ENCODE data around the gene KANK4.
A peak's percentile ranks its signal among the peaks of the same experiment; 100 is the strongest.

The KANK4 gene

DNA sequence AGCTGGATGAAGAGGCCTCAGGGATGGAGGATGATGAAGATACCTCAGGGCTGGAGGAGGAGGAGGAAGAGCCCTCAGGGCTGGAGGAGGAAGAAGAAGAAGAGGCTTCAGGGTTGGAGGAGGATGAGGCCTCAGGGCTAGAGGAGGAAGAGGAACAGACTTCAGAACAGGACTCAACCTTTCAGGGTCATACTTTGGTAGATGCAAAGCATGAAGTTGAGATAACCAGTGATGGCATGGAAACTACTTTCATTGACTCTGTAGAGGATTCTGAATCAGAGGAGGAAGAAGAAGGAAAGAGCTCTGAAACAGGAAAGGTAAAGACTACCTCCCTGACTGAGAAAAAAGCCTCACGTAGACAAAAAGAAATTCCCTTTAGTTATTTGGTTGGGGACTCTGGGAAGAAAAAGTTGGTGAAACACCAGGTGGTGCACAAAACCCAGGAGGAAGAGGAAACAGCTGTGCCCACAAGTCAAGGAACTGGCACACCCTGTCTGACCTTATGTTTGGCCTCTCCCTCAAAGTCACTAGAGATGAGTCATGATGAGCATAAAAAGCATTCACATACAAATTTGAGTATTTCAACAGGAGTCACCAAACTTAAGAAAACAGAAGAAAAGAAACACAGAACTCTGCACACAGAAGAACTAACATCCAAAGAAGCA, 109.2 kb downstream of the KANK4 start:
- H3K27ac ChIP-seq (ENCODE audit: low read length): no peak overlapping the region
- no peaks in the 10 kb centered on the region for H3K9me3 ChIP-seq (ENCODE audit: control insufficient read depth, insufficient read depth, low read length)
- H3K27me3 ChIP-seq (ENCODE audit: control insufficient read depth, insufficient read depth, low read length): no peaks in the 10 kb centered on the region
- peaks cover 41% of the 10 kb centered on the region; the same call in 1 of the 2 replicates for H3K36me3 ChIP-seq (ENCODE audit: control insufficient read depth, insufficient read depth, low read length)
- WGBS (ENCODE audit: insufficient coverage, insufficient read length): no CpG with 5 or more reads among the region's 1 CpG
- H3K4me1 ChIP-seq (ENCODE audit: control insufficient read depth, insufficient read depth, low read length): peaks cover 1% of the 10 kb centered on the region; the same call in 1 of the 2 replicates
- no peak overlapping the region for H3K4me3 ChIP-seq (ENCODE audit: low read length)
- no peak for DNase-seq (ENCODE audit: low read depth, low spot score)

GRCh38 chr1:62208970-62209369, 110.3 kb downstream of the KANK4 start:
- H3K4me3 ChIP-seq (ENCODE audit: low read length): no peak overlapping the region
- H3K36me3 ChIP-seq (ENCODE audit: control insufficient read depth, insufficient read depth, low read length): peaks cover 47% of the 10 kb centered on the region; the same call in 1 of the 2 replicates
- H3K9me3 ChIP-seq (ENCODE audit: control insufficient read depth, insufficient read depth, low read length): no peaks in the 10 kb centered on the region
- WGBS (ENCODE audit: insufficient coverage, insufficient read length): no CpG with 5 or more reads among the region's 1 CpG
- DNase-seq (ENCODE audit: low read depth, low spot score): no peak
- no peaks in the 10 kb centered on the region for H3K27me3 ChIP-seq (ENCODE audit: control insufficient read depth, insufficient read depth, low read length)
- H3K27ac ChIP-seq (ENCODE audit: low read length): no peak overlapping the region
- H3K4me1 ChIP-seq (ENCODE audit: control insufficient read depth, insufficient read depth, low read length): peaks cover 1% of the 10 kb centered on the region; the same call in 1 of the 2 replicates

DNA sequence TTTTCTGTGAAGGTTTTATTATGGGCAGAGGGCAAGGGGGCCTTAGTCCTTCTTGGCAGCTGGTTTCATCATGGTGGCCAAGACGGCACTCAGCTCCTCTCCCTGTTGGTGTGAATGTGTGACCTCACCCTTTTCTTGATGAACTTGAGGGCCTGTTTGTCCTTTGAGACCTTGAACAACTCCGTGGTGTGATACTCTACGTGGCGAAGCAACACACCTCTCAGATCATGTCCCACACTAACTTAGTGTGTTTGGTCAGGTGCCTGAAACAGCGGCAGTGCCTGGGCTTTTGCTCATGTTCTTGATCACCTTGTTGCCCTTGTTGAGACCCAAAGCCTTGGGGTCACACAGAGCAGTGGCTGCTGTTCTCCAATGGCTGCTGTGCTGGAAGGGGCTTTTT, 111.1 kb downstream of the KANK4 start:
- Histone ChIP-seq H3K9me3 (ENCODE audit: control insufficient read depth, insufficient read depth, low read length) (no peaks in the 10 kb centered on the region), H3K27ac (ENCODE audit: low read length) (no peak overlapping the region), H3K4me1 (ENCODE audit: control insufficient read depth, insufficient read depth, low read length) (peaks cover 1% of the 10 kb centered on the region; the same call in 1 of the 2 replicates), H3K4me3 (ENCODE audit: low read length) (no peak overlapping the region), H3K36me3 (ENCODE audit: control insufficient read depth, insufficient read depth, low read length) (peaks cover 54% of the 10 kb centered on the region; the same call in 1 of the 2 replicates), H3K27me3 (ENCODE audit: control insufficient read depth, insufficient read depth, low read length) (no peaks in the 10 kb centered on the region)
- WGBS (ENCODE audit: insufficient coverage, insufficient read length): no CpG with 5 or more reads among the region's 5 CpGs
- no peak for DNase-seq (ENCODE audit: low read depth, low spot score)

- H3K4me3 ChIP-seq (ENCODE audit: low read length): no peak overlapping the region
- H3K4me1 ChIP-seq (ENCODE audit: control insufficient read depth, insufficient read depth, low read length): peaks cover 3% of the 10 kb centered on the region; the same call in 1 of the 2 replicates
- no peak for DNase-seq (ENCODE audit: low read depth, low spot score)
- WGBS (ENCODE audit: insufficient coverage, insufficient read length): 100% methylated on average over 1 of the region's 2 CpGs
- no peaks in the 10 kb centered on the region for H3K9me3 ChIP-seq (ENCODE audit: control insufficient read depth, insufficient read depth, low read length)
- H3K27ac ChIP-seq (ENCODE audit: low read length): no peak overlapping the region
- no peaks in the 10 kb centered on the region for H3K27me3 ChIP-seq (ENCODE audit: control insufficient read depth, insufficient read depth, low read length)
- peaks cover 57% of the 10 kb centered on the region for H3K36me3 ChIP-seq (ENCODE audit: control insufficient read depth, insufficient read depth, low read length)
These were observed 112.0 kb downstream of the KANK4 start for GRCh38 chr1:62207187-62207586.

GRCh38 chr1:62198781-62199125, 120.5 kb downstream of the KANK4 start:
- WGBS (ENCODE audit: insufficient coverage, insufficient read length): no CpG with 5 or more reads among the region's 3 CpGs
- H3K4me1 ChIP-seq (ENCODE audit: control insufficient read depth, insufficient read depth, low read length): peaks cover 3% of the 10 kb centered on the region; the same call in 1 of the 2 replicates
- H3K36me3 ChIP-seq (ENCODE audit: control insufficient read depth, insufficient read depth, low read length): peaks cover 17% of the 10 kb centered on the region
- no peaks in the 10 kb centered on the region for H3K27me3 ChIP-seq (ENCODE audit: control insufficient read depth, insufficient read depth, low read length)
- no peaks in the 10 kb centered on the region for H3K9me3 ChIP-seq (ENCODE audit: control insufficient read depth, insufficient read depth, low read length)
- no peak overlapping the region for H3K27ac ChIP-seq (ENCODE audit: low read length)
- no peak for DNase-seq (ENCODE audit: low read depth, low spot score)
- H3K4me3 ChIP-seq (ENCODE audit: low read length): peak overlapping the region; percentile 14; the same call in 1 of the 2 replicates

DNA sequence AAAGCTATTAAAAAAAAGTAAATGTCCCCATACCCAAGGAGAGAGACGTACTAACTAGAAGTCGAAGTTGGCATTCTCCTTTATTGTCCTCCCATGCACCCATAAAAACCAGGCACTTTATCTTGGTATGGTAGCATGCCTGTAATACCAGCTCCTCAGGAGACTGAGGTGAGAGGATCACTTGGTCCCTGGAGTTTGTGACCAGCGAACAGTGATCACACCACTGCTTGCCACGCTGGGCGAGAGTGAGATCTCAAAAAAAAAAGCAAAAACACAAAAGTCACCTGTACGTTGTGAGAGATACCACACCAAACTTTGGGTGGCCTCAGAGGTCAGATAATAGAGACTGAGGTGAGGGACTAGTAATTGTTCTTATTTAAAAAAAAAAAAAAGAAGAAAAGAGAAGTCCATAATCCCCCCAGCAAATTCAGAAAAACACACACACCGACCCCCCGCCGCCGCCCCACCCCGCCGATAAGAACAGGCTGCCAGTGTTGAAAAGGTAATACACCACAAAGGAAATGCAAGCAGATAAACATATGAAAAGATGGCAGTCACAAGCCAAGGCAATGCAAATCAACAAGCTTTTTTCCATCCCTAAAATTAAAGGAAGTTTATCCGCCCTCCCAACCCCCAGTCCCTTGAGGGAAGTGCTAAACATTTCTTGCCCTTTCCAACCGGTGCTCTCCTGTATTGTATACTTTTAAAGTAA, 121.0 kb downstream of the KANK4 start:
- Histone ChIP-seq H3K9me3 (ENCODE audit: control insufficient read depth, insufficient read depth, low read length) (no peaks in the 10 kb centered on the region), H3K36me3 (ENCODE audit: control insufficient read depth, insufficient read depth, low read length) (peaks cover 12% of the 10 kb centered on the region), H3K27ac (ENCODE audit: low read length) (peak overlapping the region; percentile 5), H3K4me1 (ENCODE audit: control insufficient read depth, insufficient read depth, low read length) (peaks cover 3% of the 10 kb centered on the region; the same call in 1 of the 2 replicates), H3K27me3 (ENCODE audit: control insufficient read depth, insufficient read depth, low read length) (no peaks in the 10 kb centered on the region), H3K4me3 (ENCODE audit: low read length) (peak overlapping the region; percentile 7; the same call in 1 of the 2 replicates)
- WGBS (ENCODE audit: insufficient coverage, insufficient read length): no CpG with 5 or more reads among the region's 14 CpGs
- DNase-seq (ENCODE audit: low read depth, low spot score): no peak

DNA sequence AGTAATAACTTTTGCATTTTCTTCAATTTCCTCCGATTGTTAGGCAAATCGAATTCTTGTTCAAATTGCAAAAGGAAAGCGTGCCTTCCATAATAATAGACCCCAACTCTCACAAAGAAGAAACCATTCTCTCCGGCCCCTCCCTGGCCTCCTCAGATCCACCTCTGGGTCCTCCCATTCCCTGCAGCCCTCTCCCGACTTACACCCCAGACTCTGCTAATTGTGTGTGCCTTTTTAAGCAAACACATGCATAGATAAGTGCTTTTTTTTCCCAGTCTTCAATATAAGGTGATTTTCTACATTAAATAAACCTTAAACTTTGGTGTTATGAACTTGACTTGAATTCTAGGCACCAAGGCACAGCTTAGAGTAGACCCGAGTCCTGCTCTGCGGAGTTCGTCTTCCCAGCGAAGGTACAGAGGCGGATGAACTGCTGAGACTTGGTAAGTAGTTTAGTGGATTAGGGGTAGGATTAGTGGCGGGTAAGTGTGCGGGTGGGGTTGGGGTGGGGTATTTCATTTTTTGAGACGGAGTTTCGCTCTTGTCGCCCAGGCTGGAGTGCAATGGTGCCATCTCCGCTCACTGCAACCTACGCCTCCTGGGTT, 123.0 kb downstream of the KANK4 start:
- H3K4me3 ChIP-seq (ENCODE audit: low read length): peak overlapping the region; percentile 96; the same call in 1 of the 2 replicates
- H3K27ac ChIP-seq (ENCODE audit: low read length): peak overlapping the region; percentile 45
- H3K27me3 ChIP-seq (ENCODE audit: control insufficient read depth, insufficient read depth, low read length): no peaks in the 10 kb centered on the region
- no peaks in the 10 kb centered on the region for H3K9me3 ChIP-seq (ENCODE audit: control insufficient read depth, insufficient read depth, low read length)
- peaks cover 8% of the 10 kb centered on the region; the same call in 1 of the 2 replicates for H3K36me3 ChIP-seq (ENCODE audit: control insufficient read depth, insufficient read depth, low read length)
- DNase-seq (ENCODE audit: low read depth, low spot score): no peak
- WGBS (ENCODE audit: insufficient coverage, insufficient read length): no CpG with 5 or more reads among the region's 17 CpGs
- H3K4me1 ChIP-seq (ENCODE audit: control insufficient read depth, insufficient read depth, low read length): 0 out of 2 replicates have a peak, but pooled peaks cover 3% of the 10 kb centered on the region

DNA sequence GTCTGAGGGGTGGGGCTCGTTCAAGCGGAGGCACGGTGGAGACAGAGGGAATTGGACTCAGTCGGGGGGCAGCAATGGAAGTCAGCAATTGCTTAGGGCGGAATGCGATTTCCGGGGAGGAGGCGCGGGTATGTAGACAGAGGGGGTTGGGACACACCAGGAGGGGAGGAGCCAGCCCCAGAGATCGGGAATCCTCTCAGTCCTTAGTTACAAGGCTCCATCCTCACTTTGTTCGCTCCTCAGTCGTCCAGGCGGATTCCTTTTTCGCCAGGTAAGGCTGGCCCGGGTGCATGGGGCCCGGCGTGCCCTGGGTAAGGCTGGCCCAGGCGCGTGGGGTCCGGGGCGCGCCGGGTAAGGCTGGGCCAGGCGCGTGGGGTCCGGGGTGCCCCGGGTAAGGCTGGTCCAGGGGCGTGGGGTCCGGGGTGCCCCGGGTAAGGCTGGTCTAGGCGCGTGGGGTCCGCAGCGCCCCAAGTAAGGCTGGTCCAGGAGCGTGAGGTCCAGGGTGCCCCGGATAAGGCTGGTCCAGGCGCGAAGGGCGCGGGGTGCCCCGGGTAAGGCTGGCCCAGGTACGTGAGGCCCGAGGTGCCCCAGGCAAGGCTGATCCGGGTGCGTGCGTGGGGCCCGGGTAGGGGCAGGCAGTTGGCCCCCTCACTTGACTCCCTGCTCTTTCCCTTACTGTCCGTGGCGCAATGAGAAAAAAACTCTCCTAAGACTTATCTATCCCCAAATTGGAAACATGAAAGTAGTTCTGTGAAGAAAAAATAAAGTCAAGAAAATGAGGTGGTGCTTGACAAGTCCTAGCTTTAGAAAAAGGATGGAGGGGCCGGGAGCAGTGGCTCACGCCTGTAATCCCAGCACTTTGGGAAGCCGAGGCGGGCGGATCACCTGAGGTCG, 124.3 kb downstream of the KANK4 start, which contains the start of gene L1TD1:
Gene L1TD1, plus strand, starts transcription at position 199 of the 894 bp plus-strand sequence. CDS start 11,780 bp downstream, outside the sequence.
- WGBS (ENCODE audit: insufficient coverage, insufficient read length): no CpG with 5 or more reads among the region's 55 CpGs
- Histone ChIP-seq H3K27ac (ENCODE audit: low read length) (no peak within 1 kb of the TSS), H3K36me3 (ENCODE audit: control insufficient read depth, insufficient read depth, low read length) (peaks cover 8% of the 10 kb centered on the region; the same call in 1 of the 2 replicates), H3K9me3 (ENCODE audit: control insufficient read depth, insufficient read depth, low read length) (no peaks in the 10 kb centered on the region), H3K4me3 (ENCODE audit: low read length) (peak within 1 kb of the TSS; percentile 96), H3K4me1 (ENCODE audit: control insufficient read depth, insufficient read depth, low read length) (0 out of 2 replicates have a peak, but pooled peaks cover 3% of the 10 kb centered on the region), H3K27me3 (ENCODE audit: control insufficient read depth, insufficient read depth, low read length) (no peaks in the 10 kb centered on the region)
- DNase-seq (ENCODE audit: low read depth, low spot score): no peak

DNA sequence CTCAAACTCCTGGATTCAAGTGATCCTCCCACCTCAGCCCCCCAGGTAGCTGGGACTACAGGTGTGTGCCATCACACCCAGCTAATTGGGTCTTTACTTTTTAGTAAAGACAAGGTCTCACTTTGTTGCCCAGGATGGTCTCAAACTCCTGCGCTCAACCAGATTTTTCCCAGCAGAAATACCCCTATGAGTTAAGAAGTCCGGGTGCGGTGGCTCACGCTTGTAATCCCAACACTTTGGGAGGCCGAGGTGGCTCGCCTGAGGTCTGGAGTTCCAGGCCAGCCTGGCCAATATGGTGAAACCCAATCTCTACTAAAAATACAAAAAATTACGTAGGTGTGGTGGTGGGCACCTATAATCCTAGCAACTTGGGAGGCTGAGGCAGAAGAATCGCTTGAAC, 131.1 kb downstream of the KANK4 start:
- H3K27me3 ChIP-seq (ENCODE audit: control insufficient read depth, insufficient read depth, low read length): no peaks in the 10 kb centered on the region
- WGBS (ENCODE audit: insufficient coverage, insufficient read length): no CpG with 5 or more reads among the region's 8 CpGs
- no peaks in the 10 kb centered on the region for H3K36me3 ChIP-seq (ENCODE audit: control insufficient read depth, insufficient read depth, low read length)
- no peak overlapping the region for H3K27ac ChIP-seq (ENCODE audit: low read length)
- H3K4me1 ChIP-seq (ENCODE audit: control insufficient read depth, insufficient read depth, low read length): peaks cover 5% of the 10 kb centered on the region; the same call in 1 of the 2 replicates
- no peaks in the 10 kb centered on the region for H3K9me3 ChIP-seq (ENCODE audit: control insufficient read depth, insufficient read depth, low read length)
- no peak overlapping the region for H3K4me3 ChIP-seq (ENCODE audit: low read length)
- no peak for DNase-seq (ENCODE audit: low read depth, low spot score)
